Thyroid gland (tissue), 4 donors: Measurements from ENCODE around the gene SYNJ2.

Source experiments
- CTCF ChIP-seq, 6 experiments: fragments of 200-600 bp in 3 of 6; fragments of 450-650 bp in 3 of 6; sonication (generic) in 3 of 6; IDR thresholded peaks; one replicate each; pipeline ENCODE4 v1.5.1; 2016 to 2019; ENCODE audit warnings: antibody characterized with exemption in 6 of 6, mild to moderate bottlenecking in 2 of 6, inconsistent platforms in 1 of 6, moderate library complexity in 1 of 6
- POLR2A ChIP-seq, 2 donors: fragments of 450-650 bp; IDR thresholded peaks; one replicate each; pipeline ENCODE4 v1.6.1; 2017; ENCODE audit warnings: antibody characterized with exemption in 2 of 2, mild to moderate bottlenecking in 2 of 2, moderate library complexity in 1 of 2

DNA sequence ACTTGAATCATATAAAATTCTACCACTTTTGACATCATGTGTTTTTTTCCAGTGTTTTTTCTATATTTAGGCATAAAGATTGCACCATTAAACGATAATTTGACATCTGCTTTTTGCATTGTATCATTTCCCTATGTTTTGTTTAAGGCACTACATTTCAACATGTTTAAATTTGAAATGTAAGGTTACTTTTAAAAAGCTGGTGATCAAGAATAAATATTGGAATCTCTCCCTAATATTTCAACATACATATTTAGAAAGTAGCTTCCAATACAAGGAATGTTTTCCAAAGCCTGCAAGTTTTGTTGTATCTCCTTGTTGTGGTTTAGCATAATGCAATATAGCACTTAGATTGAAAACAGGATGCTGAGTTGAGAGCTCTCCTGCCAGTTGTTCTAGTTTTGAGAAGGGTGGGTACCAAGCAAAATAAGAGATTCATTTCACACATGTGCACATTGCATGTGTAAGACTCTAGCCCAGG lies 76.5 kb downstream of the SYNJ2 start:
- no peak for TF ChIP-seq CTCF (IDR thresholded peaks at IDR 0.05)
- no peak for TF ChIP-seq POLR2A (IDR thresholded peaks at IDR 0.05)
